ENCODE results near the gene STK32A. TPM values are rescaled to one million over a fixed set of nuclear protein-coding genes. Genes with fewer than 3 reads are reported as not detected.

STK32A gene
- total RNA-seq, 4 donors from 2014 or later, result 1.0 to 1.4 (median 1.3) TPM

DNA sequence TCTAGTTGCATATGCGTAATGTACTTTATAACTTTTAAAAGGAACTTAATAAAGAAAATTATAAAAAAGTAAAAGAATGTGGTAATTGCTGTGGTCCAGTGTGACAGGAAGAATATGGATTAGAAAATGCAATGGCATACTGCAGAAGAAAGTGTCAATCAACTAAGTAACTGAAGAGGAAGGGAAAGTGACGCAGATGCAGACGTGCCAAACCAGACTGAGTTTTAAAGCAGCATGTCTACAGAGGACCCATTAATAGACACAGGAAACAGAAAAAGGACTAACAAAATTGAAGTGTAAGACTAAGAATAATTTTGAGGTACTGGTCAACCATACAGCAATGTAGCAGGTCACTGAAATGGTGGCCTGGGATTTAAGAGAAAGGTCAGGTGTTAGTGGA is 201.8 kb downstream of the STK32A start:
- H3K36me3 ChIP-seq, result no peaks in the 10 kb centered on the region
- intact Hi-C loops (cut with DNase I), result no loop called here
- no peak for DNase-seq (ENCODE audit: extremely low spot score)
- H3K4me3 ChIP-seq, result no peak overlapping the region
- H3K27me3 ChIP-seq, result no peaks in the 10 kb centered on the region
- WGBS, result 65% methylated on average over 3 of the region's 3 CpGs
- peaks cover 8 to 100% (median 99%) of the 10 kb centered on the region in 4 donors for H3K4me1 ChIP-seq
- H3K9me3 ChIP-seq, result no peaks in the 10 kb centered on the region
- TF ChIP-seq POLR2AphosphoS5 (IDR thresholded peaks at IDR 0.05) (no peak), EP300 (IDR thresholded peaks at IDR 0.05) (no peak), POLR2A (IDR thresholded peaks at IDR 0.05; ENCODE audit: low read depth) (no peak)
- TF ChIP-seq, protein P1, sequence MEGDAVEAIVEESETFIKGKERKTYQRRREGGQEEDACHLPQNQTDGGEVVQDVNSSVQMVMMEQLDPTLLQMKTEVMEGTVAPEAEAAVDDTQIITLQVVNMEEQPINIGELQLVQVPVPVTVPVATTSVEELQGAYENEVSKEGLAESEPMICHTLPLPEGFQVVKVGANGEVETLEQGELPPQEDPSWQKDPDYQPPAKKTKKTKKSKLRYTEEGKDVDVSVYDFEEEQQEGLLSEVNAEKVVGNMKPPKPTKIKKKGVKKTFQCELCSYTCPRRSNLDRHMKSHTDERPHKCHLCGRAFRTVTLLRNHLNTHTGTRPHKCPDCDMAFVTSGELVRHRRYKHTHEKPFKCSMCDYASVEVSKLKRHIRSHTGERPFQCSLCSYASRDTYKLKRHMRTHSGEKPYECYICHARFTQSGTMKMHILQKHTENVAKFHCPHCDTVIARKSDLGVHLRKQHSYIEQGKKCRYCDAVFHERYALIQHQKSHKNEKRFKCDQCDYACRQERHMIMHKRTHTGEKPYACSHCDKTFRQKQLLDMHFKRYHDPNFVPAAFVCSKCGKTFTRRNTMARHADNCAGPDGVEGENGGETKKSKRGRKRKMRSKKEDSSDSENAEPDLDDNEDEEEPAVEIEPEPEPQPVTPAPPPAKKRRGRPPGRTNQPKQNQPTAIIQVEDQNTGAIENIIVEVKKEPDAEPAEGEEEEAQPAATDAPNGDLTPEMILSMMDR (IDR thresholded peaks at IDR 0.05), result no peak
- H3K27ac ChIP-seq (replicated peaks in 1 of 4), result peak overlapping the region; percentile 49 to 99 (median 96)

DNA sequence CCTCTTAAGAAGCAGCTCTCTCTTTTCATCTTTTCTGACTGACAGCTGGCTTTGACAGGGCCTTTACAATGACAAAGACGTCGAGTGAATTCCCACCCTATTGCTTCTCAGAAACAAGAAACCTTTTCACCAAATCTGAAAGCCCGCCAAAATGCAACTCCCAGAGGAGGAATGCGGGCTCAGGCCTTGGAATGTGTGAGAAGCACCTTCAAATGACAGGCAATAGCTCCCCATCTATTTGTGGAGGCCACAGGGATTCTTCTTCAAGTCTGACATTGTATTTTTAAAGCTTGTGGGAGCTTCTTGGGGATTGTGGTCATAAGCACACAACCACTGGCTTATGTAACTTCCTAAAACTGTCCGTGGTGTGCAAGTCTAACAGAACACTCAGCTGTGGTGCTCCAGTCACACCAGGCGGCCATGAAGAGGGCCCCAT is 202.4 kb downstream of the STK32A start:
- DNase-seq (ENCODE audit: extremely low spot score), result no peak
- TF ChIP-seq EP300 (IDR thresholded peaks at IDR 0.05) (no peak), POLR2AphosphoS5 (IDR thresholded peaks at IDR 0.05) (no peak), POLR2A (IDR thresholded peaks at IDR 0.05; ENCODE audit: low read depth) (no peak)
- TF ChIP-seq, protein P1 (IDR thresholded peaks at IDR 0.05), result no peak
- Histone ChIP-seq H3K27ac (replicated peaks in 1 of 4) (peak overlapping the region in 3 of 4 donors; percentile 95 to 99 (median 98)), H3K27me3 (no peaks in the 10 kb centered on the region), H3K9me3 (no peaks in the 10 kb centered on the region), H3K4me3 (no peak overlapping the region), H3K4me1 (peaks cover 4 to 100% (median 99%) of the 10 kb centered on the region in 4 donors), H3K36me3 (no peaks in the 10 kb centered on the region)
- 64% methylated on average over 6 of the region's 6 CpGs for WGBS
- intact Hi-C loops (cut with DNase I), result no loop called here

Small RNA genes within 50 kb of the gene (small RNA-seq; reads per million reads assigned to genes)
- gene AC011373.1, result 0 reads per million in 3 donors

Data from esophagus muscularis mucosa (tissue), 4 donors.